NCI-H524 (cell line): ENCODE measurements around the gene IP6K1.
"Not testable (repeated sequence)": the region's sequence is repeated elsewhere in the genome, so short reads cannot be mapped to it uniquely, and the experiment has no call there.

Experiments
- DNase-seq, 2 experiments: peaks; one replicate each; lab custom pipeline; 2025; lab: John Stamatoyannopoulos, UW

The IP6K1 gene

GRCh38 chr3:49786357-49787181 is at the start of gene IP6K1:
Gene IP6K1, minus strand, starts transcription at chr3:49786542. Its CDS starts 38,502 bp downstream, at chr3:49748040.
- peak; percentile 97 to 100 for DNase-seq

GRCh38 chr3:49831341-49831740 is 45.0 kb upstream of the IP6K1 start:
- no peak for DNase-seq

- no peak for DNase-seq
Observed at GRCh38 chr3:49826016-49826415, 39.7 kb upstream of the IP6K1 start.

- not testable (repeated sequence) for DNase-seq
Observed at GRCh38 chr3:49823131-49823530, 36.8 kb upstream of the IP6K1 start.

- no peak for DNase-seq
Observed at GRCh38 chr3:49813497-49814174, 27.3 kb upstream of the IP6K1 start, which contains the start of gene UBA7. Gene UBA7, minus strand, starts transcription at chr3:49813953. Its CDS starts 166 bp downstream, at chr3:49813787.

DNA sequence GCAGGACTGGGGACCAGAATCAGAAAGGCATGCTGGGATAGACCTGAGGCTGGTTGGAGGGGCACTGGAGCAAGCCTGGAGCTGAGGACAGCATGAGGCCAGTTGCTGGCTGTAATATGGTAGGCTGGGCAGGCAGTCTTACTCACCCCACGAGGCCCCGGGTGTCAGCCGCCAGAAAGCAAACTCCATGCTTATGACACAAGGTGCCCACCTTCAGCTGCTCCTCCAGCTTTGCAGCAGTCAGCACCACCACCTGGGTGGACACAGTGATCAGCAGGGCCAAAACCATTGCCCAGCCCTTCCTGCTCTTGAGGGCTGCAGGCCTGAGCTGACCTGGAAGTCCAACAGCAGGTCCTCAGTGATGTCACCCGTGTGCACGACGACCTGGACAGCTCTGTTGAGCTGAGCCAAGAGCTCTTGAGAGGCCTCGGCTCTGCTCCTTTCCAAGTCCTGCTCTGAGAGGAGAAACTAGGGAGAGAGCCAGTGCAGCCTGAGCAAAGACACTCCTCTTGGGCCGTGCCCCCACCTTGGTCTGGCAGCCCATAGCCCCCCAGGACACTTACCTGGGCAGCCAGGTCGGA is 26.7 kb upstream of the IP6K1 start:
- no peak for DNase-seq

GRCh38 chr3:49807431-49808114 is 21.2 kb upstream of the IP6K1 start:
- DNase-seq: no peak

GRCh38 chr3:49806850-49807249 is 20.5 kb upstream of the IP6K1 start:
- DNase-seq: no peak

- DNase-seq: no peak
Observed at GRCh38 chr3:49805897-49806701, 19.8 kb upstream of the IP6K1 start.

DNA sequence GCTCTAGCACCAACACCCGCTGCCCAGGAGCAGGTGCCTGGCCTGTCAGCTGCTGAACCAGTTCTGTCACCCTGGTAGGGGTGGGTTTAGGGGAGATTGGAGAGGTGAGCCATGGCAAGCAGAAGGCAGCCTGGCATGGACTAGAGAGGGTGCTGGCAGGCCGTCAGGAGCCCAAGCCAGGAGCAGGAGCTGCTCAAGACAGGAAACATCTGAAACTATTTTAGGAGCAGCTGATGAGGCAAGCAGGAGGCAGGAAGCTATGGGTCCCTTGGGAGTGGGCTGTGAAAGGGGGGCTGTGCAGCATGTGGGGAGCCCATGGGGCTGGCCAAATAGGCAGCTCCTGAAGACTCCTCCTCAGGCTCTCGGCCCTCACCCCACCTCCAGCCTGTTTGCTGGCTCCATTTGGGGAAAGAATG is 19.0 kb upstream of the IP6K1 start:
- peak in 1 of 2 experiments; percentile 35 for DNase-seq

DNA sequence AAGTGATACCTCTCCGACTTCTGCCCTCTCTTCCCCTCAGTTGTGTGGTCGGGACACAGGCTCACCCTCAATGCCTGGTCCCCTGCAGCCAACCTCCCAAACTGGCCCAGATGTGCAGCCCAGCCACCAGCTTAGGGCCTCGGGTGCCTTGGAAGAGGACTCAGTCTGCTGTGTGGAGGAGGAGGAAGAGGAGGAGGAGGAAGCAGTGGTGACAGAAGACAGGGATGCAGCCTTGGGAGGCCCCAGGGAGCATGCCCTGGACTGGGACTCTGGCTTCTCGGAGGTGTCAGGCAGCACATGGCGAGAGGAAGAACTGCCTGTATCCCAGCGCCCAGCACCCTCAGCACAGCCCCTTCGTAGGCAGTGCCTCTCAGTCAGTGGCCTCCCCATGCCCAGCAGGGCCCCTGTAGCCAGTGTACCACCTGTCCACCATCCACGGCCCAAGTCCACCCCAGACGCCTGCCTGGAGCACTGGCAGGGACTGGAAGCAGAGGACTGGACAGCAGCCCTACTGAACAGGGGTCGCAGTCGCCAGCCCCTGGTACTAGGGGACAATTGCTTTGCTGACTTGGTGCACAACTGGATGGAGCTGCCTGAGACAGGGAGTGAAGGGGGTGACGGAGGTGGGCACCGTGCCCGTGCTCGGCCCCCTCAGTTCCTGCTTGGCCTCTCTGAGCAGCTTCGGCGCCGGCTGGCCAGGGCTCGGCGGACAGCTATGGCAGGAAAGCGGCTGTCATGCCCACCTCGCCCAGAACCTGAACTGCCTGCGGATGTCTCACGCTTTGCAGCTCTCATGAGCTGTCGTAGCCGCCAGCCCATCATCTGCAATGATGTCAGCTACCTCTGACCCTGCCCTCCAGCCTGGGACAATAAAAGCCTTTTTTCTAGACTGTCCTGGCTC is 18.0 kb upstream of the IP6K1 start:
- DNase-seq: no peak

DNA sequence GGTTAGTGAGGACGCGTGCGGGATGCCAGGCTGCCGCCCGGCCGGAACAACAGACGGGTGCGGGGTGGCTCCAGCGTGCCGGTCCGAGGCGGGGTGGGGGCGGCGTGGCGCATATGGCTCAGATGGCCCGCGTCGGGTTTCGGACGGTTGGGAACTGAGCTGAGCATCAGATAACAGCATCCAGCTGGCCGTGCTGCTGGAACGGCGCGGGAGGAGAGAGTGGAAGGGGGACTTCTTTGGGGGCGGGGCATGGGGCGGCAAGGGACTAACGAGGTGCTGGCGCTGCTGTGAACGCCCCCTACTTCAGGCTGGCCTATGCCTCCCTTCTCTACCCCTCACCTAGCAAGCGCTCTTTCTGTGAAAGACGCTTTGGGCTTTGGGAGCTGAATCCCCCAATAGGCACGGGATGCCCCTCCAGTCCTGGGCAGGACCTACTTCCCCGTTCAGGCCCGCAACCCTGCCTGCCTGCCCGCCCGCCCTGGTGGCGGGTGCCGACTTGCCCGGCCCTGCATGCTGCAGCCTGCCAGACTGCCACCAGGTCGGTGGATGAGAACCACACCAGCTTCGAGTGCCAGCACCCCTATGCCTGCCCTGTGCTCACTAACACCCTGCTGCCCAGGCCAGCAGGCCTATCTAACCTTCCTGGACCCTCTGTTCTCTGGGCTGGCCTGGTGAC is 17.3 kb upstream of the IP6K1 start:
- DNase-seq: peak; percentile 74 to 76

GRCh38 chr3:49802719-49803464 is 16.6 kb upstream of the IP6K1 start, which contains the start of gene INKA1:
Gene INKA1, plus strand, starts transcription at chr3:49803261. Its CDS starts 132 bp downstream, at chr3:49803393.
- DNase-seq: peak; percentile 69 to 84

DNA sequence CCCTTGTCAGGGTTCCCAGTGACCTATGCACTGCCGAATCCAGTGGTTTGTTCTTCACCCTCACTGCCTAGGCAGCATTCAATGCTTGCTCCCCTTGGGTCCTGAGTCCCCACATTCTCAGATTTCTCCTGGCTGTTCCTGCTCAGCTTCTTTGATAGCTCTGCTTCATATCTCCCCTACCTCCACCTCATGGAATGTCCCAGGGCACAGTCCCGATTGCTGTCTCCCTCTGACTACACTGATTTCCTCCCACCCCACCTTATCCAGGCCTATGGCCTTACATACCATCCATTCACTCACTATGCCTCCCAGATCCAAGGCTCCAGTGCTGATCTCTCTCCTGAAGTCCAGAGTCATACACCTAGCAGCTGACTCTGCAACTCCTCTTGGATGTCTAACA is 14.8 kb upstream of the IP6K1 start:
- no peak for DNase-seq

DNA sequence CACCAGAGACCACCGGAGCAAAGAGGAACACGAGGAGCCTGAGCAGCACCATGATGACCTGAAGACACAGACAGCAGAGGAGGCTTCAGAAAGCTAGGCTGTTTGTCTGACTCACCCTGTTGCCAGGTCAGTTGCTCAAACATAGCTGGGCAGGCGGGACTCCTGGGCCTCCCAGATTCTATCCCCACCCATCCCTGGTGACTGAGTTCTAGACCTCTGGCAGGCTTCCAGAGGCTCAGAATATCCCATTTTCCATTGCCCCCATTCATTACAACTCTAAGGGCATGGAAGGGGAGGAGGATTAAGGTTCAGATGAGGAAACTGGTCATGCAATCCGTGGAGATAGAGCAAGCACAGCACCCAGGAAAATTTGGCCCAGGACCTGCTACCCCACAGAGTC is 13.4 kb upstream of the IP6K1 start, which contains the start of gene CDHR4:
TSS of gene CDHR4 (minus strand) at position 113 of the 400 bp plus-strand sequence. CDS start at position 52, 61 bp downstream.
- DNase-seq: no peak

DNA sequence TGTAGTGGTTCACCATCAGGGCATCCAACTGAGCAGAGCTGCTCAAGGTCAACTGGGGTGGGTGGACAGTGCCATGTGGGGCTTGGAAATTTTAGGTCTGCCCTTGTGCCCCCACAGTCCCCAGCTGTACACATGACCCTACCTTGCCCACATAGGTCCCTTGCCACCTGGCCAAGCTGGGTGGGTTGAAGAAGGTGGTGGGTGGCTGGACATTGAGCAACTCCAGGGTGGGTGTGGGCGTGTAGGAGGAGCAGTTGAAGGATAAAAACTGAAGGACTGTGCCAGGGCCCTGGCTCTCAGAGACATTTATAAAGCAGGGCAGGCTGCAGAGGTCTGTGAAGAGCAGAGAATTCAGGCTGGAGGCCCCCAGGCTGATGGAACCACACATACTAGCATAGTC is 12.8 kb upstream of the IP6K1 start:
- no peak for DNase-seq

- DNase-seq: no peak
Observed at GRCh38 chr3:49794926-49795905, 8.9 kb upstream of the IP6K1 start.

DNA sequence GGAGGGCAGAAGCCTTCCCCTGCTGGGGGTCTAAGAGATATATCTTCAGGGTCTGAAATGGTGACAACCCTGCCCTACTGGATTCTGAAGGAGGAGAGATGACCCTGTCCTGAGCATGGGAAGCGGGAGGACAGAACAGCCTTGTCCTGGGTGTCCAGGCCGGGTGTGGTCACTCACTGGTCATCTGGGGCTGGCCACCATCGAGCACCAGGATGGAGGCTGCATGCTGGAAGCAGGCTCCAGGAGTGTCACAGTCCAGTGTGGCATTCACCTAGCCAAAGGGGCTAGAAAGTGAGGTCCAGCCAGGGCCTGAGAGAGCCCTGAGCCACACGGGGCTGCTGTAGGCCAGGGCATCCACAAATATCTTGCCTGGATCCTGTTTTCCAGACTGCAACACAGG is 8.1 kb upstream of the IP6K1 start:
- no peak for DNase-seq
